HepG2 (cell line): ENCODE results near the gene TRIM27. TPM values are rescaled to one million over a fixed set of nuclear protein-coding genes. Genes with fewer than 3 reads are reported as not detected.

Experiments used
- ATAC-seq: fragments of 200-7000 bp; cut with Tn5 transposase; 3 replicates; pipeline ENCODE4 v1.9.1; 2020; ENCODE audit warnings: mild to moderate bottlenecking, moderate library complexity
- BruUV-seq: library from RNA; stranded (reverse); fragments of 400-500 nt; replicated peaks from 2 replicates; lab custom pipeline; 2021; lab: Mats Ljungman, UMichigan
- CTCF ChIA-PET: fragments of 300-600 bp; formaldehyde crosslinking; extraction: SDS; loops from one replicate; lab custom pipeline; 2021; ENCODE audit warnings: low total read pairs, inconsistent platforms, low intra/inter-chr PET ratio; lab: Yijun Ruan, JAX
- POLR2A ChIA-PET: fragments of 350-600 bp; sonication (Branson Sonifier 250); formaldehyde crosslinking; loops from one replicate; lab custom pipeline; 2020; ENCODE audit warnings: antibody characterized with exemption, inconsistent platforms; lab: Yijun Ruan, JAX
- DNase-seq: peaks from one replicate; pipeline ENCODE4 v3.0.0-alpha.2; 2015; ENCODE audit warnings: low spot score
- FAIRE-seq: peaks from 3 replicates; lab custom pipeline; 2011; peaks lifted over from hg19 to GRCh38; lab: Jason Lieb, UNC
- H2AFZ ChIP-seq: one replicate; pipeline ENCODE4 v1.6.1; 2011; ENCODE audit warnings: low read length, inconsistent platforms
- H3K27ac ChIP-seq: fragments of 300-600 bp; 3 replicates; pipeline ENCODE4 v1.8.0; 2011; ENCODE audit warnings: mixed run types, mild to moderate bottlenecking, mixed read lengths, low read length, inconsistent platforms; ENCODE audit not compliant: insufficient read depth; ENCODE audit errors: extremely low read length
- H3K27me3 ChIP-seq, 2 experiments: fragments of 200-600 bp in 1 of 2; 2 replicates in 1 of 2; 3 replicates in 1 of 2; pipeline versions ENCODE4 v1.6.0 to v1.8.0; 2011; ENCODE audit warnings: low read length in 2 of 2, mild to moderate bottlenecking in 2 of 2, moderate library complexity in 2 of 2, inconsistent platforms in 1 of 2; ENCODE audit not compliant: insufficient read depth in 2 of 2, control insufficient read depth in 1 of 2
- H3K36me3 ChIP-seq, 2 experiments: fragments of 200-600 bp in 1 of 2; replicated peaks in 1 of 2; 2 replicates in 1 of 2; 3 replicates in 1 of 2; pipeline versions ENCODE4 v1.5.1 to v1.8.0; 2011; ENCODE audit warnings: low read length in 2 of 2, inconsistent platforms in 1 of 2; ENCODE audit not compliant: insufficient read depth in 2 of 2, control insufficient read depth in 1 of 2
- H3K4me1 ChIP-seq: 2 replicates; pipeline ENCODE4 v1.5.1; 2012; ENCODE audit warnings: low read length, inconsistent platforms; ENCODE audit not compliant: insufficient read depth
- H3K4me2 ChIP-seq: 2 replicates; pipeline ENCODE4 v1.6.0; 2011; ENCODE audit warnings: low read depth, low read length, inconsistent platforms
- H3K4me3 ChIP-seq, 3 experiments: fragments of 200-600 bp in 1 of 3; sonication (generic), shearing (Covaris generic) in 1 of 3; replicated peaks in 1 of 3; 2 replicates each; pipeline ENCODE4 v1.5.1; 2011 to 2016; ENCODE audit warnings: low read length in 3 of 3, inconsistent platforms in 2 of 3, low read depth in 2 of 3, mild to moderate bottlenecking in 2 of 3, control low read depth in 1 of 3, mixed read lengths in 1 of 3; ENCODE audit not compliant: insufficient read depth in 1 of 3
- H3K79me2 ChIP-seq: one replicate; pipeline ENCODE4 v1.6.1; 2011; ENCODE audit warnings: low read length, inconsistent platforms; ENCODE audit not compliant: insufficient read depth
- H3K9ac ChIP-seq: 2 replicates; pipeline ENCODE4 v1.6.0; 2011; ENCODE audit warnings: mild to moderate bottlenecking, low read depth, low read length, inconsistent platforms; ENCODE audit not compliant: insufficient read depth
- H3K9me3 ChIP-seq: 2 replicates; pipeline ENCODE4 v1.5.1; 2012; ENCODE audit warnings: mild to moderate bottlenecking, low read length
- H4K20me1 ChIP-seq: 2 replicates; pipeline ENCODE4 v1.6.0; 2011; ENCODE audit warnings: inconsistent platforms, mild to moderate bottlenecking, low read length, moderate library complexity; ENCODE audit not compliant: insufficient read depth
- CREB1 ChIP-seq, 2 experiments: fragments of 450-650 bp in 1 of 2; IDR thresholded peaks; 2 replicates each; pipeline ENCODE4 v1.6.1; 2016 to 2017; ENCODE audit warnings: control low read depth in 1 of 2, mild to moderate bottlenecking in 1 of 2, missing compliant biosample characterization in 1 of 2, missing genetic modification characterization in 1 of 2
- CREM ChIP-seq, 2 experiments: sonication (generic) in 1 of 2; formaldehyde crosslinking in 1 of 2; IDR thresholded peaks; 2 replicates each; pipeline versions ENCODE4 v1.4.0 to v1.6.1; 2016 to 2020; ENCODE audit warnings: antibody characterized with exemption in 1 of 2, mild to moderate bottlenecking in 1 of 2, missing genetic modification reagents in 1 of 2
- GATA4 ChIP-seq: sonication (generic); IDR thresholded peaks from 2 replicates; pipeline ENCODE4 v1.6.1; 2016; ENCODE audit warnings: antibody characterized with exemption, low read depth, borderline replicate concordance
- MAF1 ChIP-seq: sonication (generic); formaldehyde crosslinking; IDR thresholded peaks from 2 replicates; pipeline ENCODE4 v1.5.0; 2020; ENCODE audit warnings: missing genetic modification reagents, borderline replicate concordance
- POLR2A ChIP-seq, 2 experiments: IDR thresholded peaks; 2 replicates each; pipeline ENCODE4 v1.6.1; 2011; ENCODE audit warnings: low read depth in 2 of 2, low read length in 2 of 2, mild to moderate bottlenecking in 1 of 2, moderate library complexity in 1 of 2; ENCODE audit not compliant: insufficient read depth in 1 of 2
- POLR2AphosphoS5 ChIP-seq: IDR thresholded peaks from 2 replicates; pipeline ENCODE4 v1.6.1; 2012; ENCODE audit warnings: low read depth, low read length
- RBFOX2 ChIP-seq: fragments of 200-400 bp; formaldehyde crosslinking; IDR thresholded peaks from 2 replicates; pipeline ENCODE4 v1.6.1; 2017; ENCODE audit warnings: low read depth, mild to moderate bottlenecking, low read length
- ZBTB33 ChIP-seq: sonication (generic); formaldehyde crosslinking; IDR thresholded peaks from 2 replicates; pipeline ENCODE4 v1.4.0; 2020; ENCODE audit warnings: missing genetic modification reagents
- ZC3H4 ChIP-seq: sonication (generic); formaldehyde crosslinking; IDR thresholded peaks from 2 replicates; pipeline ENCODE4 v1.4.0; 2020; ENCODE audit warnings: missing genetic modification reagents, borderline replicate concordance
- ZNF256 ChIP-seq: sonication (generic); formaldehyde crosslinking; conservative IDR thresholded peaks from 2 replicates; pipeline ENCODE4 v1.4.0; 2020; ENCODE audit warnings: missing genetic modification reagents
- ZNF44 ChIP-seq: sonication (generic); formaldehyde crosslinking; IDR thresholded peaks from 2 replicates; pipeline ENCODE4 v1.5.1; 2020; ENCODE audit warnings: mild to moderate bottlenecking, missing genetic modification reagents
- WGBS: methylation state at CpG from one replicate; pipeline ENCODE4 v1.1.6; 2017; ENCODE audit warnings: low lambda C conversion rate; 5-methylcytosine and 5-hydroxymethylcytosine counted together
- in situ Hi-C: cut with HindIII; loops from 2 replicates; pipeline ENCODE4 v1.10.0; 2017; ENCODE audit warnings: low pct_unique_long_range_greater_than_20kb; ENCODE audit not compliant: extremely low pct_ligation_motif_present
- intact Hi-C: fragments of 100-400 bp; cut with micrococcal nuclease; formaldehyde crosslinking; loops from one replicate; pipeline ENCODE4 v1.10.0; 2022; ENCODE audit not compliant: unreplicated experiment
- polyA plus RNA-seq, 8 experiments: library from polyadenylated mRNA; depleted of rRNA in 3 of 8; stranded (reverse) in 7 of 8; unstranded in 1 of 8; fragments of >200 nt; fragmentation: Illumina TruSeq in 4 of 8; extraction: Trizol in 4 of 8; gene quantifications; 2 replicates each; pipeline versions ENCODE4 v1.2.1 to v1.2.3, GENCODE V29; 2011 to 2016; ENCODE audit warnings: low read depth in 4 of 8, missing spikeins in 1 of 8, mixed read lengths in 1 of 8; ENCODE audit not compliant: insufficient read depth in 1 of 8
- total RNA-seq, 5 experiments: library from RNA; depleted of rRNA; stranded (reverse); fragments of >200 nt; fragmentation: Illumina TruSeq; extraction: Trizol; gene quantifications; 2 replicates each; pipeline ENCODE4 v1.2.3, GENCODE V29; 2016; ENCODE audit warnings: low read depth in 1 of 5

The TRIM27 gene
- total and polyA plus RNA-seq, 2 of the 13 experiments (the other 11 are each of a cell fraction or from before 2014, with no cell fraction given) = 88.6 to 112 TPM

- in situ Hi-C loops = no loop called here
- Histone ChIP-seq H3K36me3 (no peaks in the 10 kb centered on the region), H3K9ac (no peak overlapping the region), H2AFZ (no peak overlapping the region), H3K4me2 (no peak overlapping the region), H3K9me3 (no peaks in the 10 kb centered on the region), H4K20me1 (no peaks in the 10 kb centered on the region), H3K27me3 (no peaks in the 10 kb centered on the region)
- DNase-seq (no peak), ATAC-seq (peak; percentile 49)
- no peak for TF ChIP-seq MAF1 (CRISPR knock-in tag)
- TF ChIP-seq ZNF44 (CRISPR knock-in tag) = no peak
- TF ChIP-seq CREB1 (IDR thresholded peaks at IDR 0.05) = no peak
- TF ChIP-seq CREB1 (CRISPR knock-in tag; IDR thresholded peaks at IDR 0.05) = no peak
- peak; percentile 82 for TF ChIP-seq ZBTB33 (CRISPR knock-in tag)
- TF ChIP-seq CREM (IDR thresholded peaks at IDR 0.05) = peak; percentile 21; the same call in 1 of the 2 replicates
- TF ChIP-seq CREM (CRISPR knock-in tag; IDR thresholded peaks at IDR 0.05) = no peak
- peak; percentile 50 to 78; a peak in 3 of 4 replicates for TF ChIP-seq POLR2A (IDR thresholded peaks at IDR 0.05; ENCODE audit: insufficient read depth in 1 of 2, low read depth in 2 of 2, low read length in 2 of 2)
- peak; percentile 61 for TF ChIP-seq ZC3H4
- peak; percentile 69 for TF ChIP-seq POLR2AphosphoS5
- no peak for TF ChIP-seq ZNF256 (CRISPR knock-in tag)
- TF ChIP-seq RBFOX2 = peak; percentile 44; the same call in 1 of the 2 replicates
- TF ChIP-seq GATA4 = 0 out of 2 replicates have a peak, but pooled peaks have one; percentile 41
- TF ChIP-seq, all 625 proteins: peak for 7
- BruUV-seq = TSS peak; percentile 94
- no peak for FAIRE-seq
- ChIA-PET POLR2A (interaction anchor here (1.5 kb wide), 2 partner anchors 24 kb away, joined by 4 to 5 read pairs; no protein-coding TSS in a partner anchor), CTCF (no interaction called here)
- Histone ChIP-seq H3K27ac (peak overlapping the region; percentile 4), H3K79me2 (no peaks in the 10 kb centered on the region), H3K4me3 (no peak overlapping the region), H3K4me1 (peaks cover 42% of the 10 kb centered on the region)
- WGBS = 78% methylated on average over 13 of the region's 13 CpGs
- intact Hi-C loops = no loop called here
Observed at GRCh38 chr6:28871335-28872156, 52.2 kb downstream of the TRIM27 start.
